ENCODE results near the gene ARMC2.

DNA sequence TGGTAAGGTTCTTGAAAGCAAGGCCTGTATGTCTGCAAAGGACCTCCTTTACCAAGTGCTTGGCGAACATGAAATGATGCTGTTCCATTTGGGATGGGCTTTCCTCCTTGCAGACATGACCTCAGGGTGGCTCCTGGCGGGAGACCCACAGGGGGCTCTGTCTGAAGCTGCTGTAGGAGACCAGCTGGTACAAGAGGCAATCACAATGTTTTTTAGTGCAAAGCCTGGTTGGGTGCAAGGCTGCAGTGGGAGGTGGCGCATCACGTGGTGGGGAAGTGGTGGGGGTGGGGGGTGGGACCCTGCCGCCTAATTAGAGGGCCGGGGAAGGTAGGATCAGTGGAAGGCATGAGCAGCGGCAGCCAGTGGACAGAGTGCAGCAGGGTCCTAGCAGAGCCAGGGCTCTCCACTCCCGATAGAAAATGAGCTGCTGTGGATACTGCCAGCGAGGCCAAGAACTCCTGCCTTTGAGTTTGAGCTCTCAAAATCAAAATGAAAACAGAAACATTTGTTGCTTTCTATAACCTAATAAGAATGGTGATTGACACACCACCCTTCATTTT lies 9.1 kb upstream of the ARMC2 start:
- TF ChIP-seq EZH2 (IDR thresholded peaks at IDR 0.05; ENCODE audit: insufficient read depth, poor library complexity, severe bottlenecking) (no peak), EZH2phosphoT487 (IDR thresholded peaks at IDR 0.05; ENCODE audit: insufficient read depth, low read depth) (no peak)

All from GM23248 (cell line).